Placental pericyte (primary cell): ENCODE data around the gene STC2. TPM values are rescaled to one million over a fixed set of nuclear protein-coding genes. Genes with fewer than 3 reads are reported as not detected.

Source experiments
- small RNA-seq: library from RNA; depleted of rRNA; stranded (forward); fragments of <200 nt; gene quantifications from one replicate; pipeline ENCODE3, GENCODE V24; 2012; ENCODE audit warnings: low replicate concordance
- total RNA-seq: library from RNA; depleted of rRNA; stranded (reverse); fragments of >200 nt; gene quantifications from 2 replicates; pipeline ENCODE4 v1.2.3, GENCODE V29; 2012

STC2 gene, protein sequence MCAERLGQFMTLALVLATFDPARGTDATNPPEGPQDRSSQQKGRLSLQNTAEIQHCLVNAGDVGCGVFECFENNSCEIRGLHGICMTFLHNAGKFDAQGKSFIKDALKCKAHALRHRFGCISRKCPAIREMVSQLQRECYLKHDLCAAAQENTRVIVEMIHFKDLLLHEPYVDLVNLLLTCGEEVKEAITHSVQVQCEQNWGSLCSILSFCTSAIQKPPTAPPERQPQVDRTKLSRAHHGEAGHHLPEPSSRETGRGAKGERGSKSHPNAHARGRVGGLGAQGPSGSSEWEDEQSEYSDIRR
- 298 and 3,205 TPM in 2 replicates for total RNA-seq

DNA sequence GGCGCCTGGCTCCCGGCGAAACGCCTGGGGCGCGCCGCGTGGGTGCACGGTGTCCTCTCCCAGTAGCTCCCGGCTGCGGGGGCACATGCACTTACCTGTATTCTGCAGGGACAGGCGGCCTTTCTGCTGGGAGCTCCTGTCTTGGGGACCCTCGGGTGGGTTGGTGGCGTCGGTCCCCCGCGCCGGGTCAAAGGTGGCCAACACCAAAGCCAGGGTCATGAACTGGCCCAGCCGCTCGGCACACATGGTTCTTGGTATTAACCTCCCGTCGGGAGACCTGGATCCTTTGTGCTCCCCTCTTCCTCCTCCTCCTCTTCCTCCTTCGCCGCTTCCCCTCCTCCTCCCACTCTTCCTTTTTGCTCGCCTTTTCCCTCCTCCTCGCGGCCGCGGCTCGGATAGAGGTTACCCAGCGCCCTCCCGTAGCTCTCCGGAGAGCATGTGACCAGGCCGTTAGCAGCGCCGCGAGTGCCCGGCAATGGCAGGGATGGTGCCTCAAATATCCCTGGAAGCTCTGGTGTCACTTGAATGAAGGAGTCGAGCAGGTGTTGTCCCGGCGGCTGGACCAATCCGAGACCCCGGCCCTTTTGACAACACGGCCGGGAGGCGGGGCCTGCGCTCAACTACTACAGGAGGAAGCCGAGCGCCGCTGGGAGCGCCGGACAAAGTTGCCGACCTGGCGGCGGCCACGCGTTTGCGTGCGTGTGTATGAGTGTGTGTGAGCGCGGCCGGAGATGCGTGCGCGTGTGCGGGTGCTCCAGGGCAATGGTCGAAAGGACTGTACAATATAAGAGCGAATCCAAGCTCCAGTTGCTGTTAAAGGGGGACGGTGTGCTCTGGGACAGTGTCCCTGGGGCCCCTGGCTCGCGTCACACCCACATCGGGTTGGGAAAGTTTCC is at the start of gene STC2:
STC2 (minus strand) TSS at position 467 of the 896 bp plus-strand sequence; CDS start at position 246, 221 bp downstream.

Small RNA genes within 50 kb of the gene (small RNA-seq; reads per million reads assigned to genes)
- not detected for gene MIR8056
- not detected for gene RNA5SP200
- not detected for gene RNU6-500P

Other genes with a start within 250 kb of the STC2 start
- 13.3 and 19.5 TPM in 2 replicates for gene BNIP1, start 183.9 kb downstream of the STC2 start, total RNA-seq
- gene NKX2-5, start 93.2 kb downstream of the STC2 start, total RNA-seq: 3.1 and 10.6 TPM in 2 replicates